Ishikawa (cell line): ENCODE data around the gene PSMD2.
A peak's percentile ranks its signal among the peaks of the same experiment; 100 is the strongest.

Experiments used
- CEBPB ChIP-seq: IDR thresholded peaks from 2 replicates; pipeline ENCODE4 v1.6.1; 2012
- CREB1 ChIP-seq: IDR thresholded peaks from 2 replicates; pipeline ENCODE4 v1.6.1; 2012; ENCODE audit warnings: low read depth
- EGR1 ChIP-seq: IDR thresholded peaks from 2 replicates; pipeline ENCODE4 v1.6.1; 2012
- EP300 ChIP-seq: IDR thresholded peaks from 2 replicates; pipeline ENCODE4 v1.6.1; 2012; ENCODE audit warnings: borderline replicate concordance
- FOXM1 ChIP-seq: IDR thresholded peaks from 2 replicates; pipeline ENCODE4 v1.6.1; 2012; ENCODE audit warnings: low read depth, borderline replicate concordance
- NFIC ChIP-seq: IDR thresholded peaks from 2 replicates; pipeline ENCODE4 v1.6.1; 2012
- RAD21 ChIP-seq: IDR thresholded peaks from 2 replicates; pipeline ENCODE4 v1.6.1; 2012; ENCODE audit warnings: low read depth
- TAF1 ChIP-seq: IDR thresholded peaks from 2 replicates; pipeline ENCODE4 v1.6.1; 2012; ENCODE audit warnings: low read depth, mild to moderate bottlenecking
- TCF12 ChIP-seq: IDR thresholded peaks from 2 replicates; pipeline ENCODE4 v1.6.1; 2012; ENCODE audit warnings: low read depth
- TEAD4 ChIP-seq: IDR thresholded peaks from 2 replicates; pipeline ENCODE4 v1.6.1; 2012
- YY1 ChIP-seq: IDR thresholded peaks from 2 replicates; pipeline ENCODE4 v1.6.1; 2012; ENCODE audit warnings: low read depth
- ZBTB7A ChIP-seq: IDR thresholded peaks from 2 replicates; pipeline ENCODE4 v1.6.1; 2012; ENCODE audit warnings: low read depth
- TF ChIP-seq, protein P1 (sequence below): IDR thresholded peaks from 2 replicates; pipeline ENCODE4 v1.6.1; 2012
- TF ChIP-seq, protein P2 (sequence below): IDR thresholded peaks from 2 replicates; pipeline ENCODE4 v1.6.1; 2012
- TF ChIP-seq, protein P3 (sequence below): IDR thresholded peaks from 2 replicates; pipeline ENCODE4 v1.6.1; 2012; ENCODE audit warnings: low read depth, mild to moderate bottlenecking

The PSMD2 gene

DNA sequence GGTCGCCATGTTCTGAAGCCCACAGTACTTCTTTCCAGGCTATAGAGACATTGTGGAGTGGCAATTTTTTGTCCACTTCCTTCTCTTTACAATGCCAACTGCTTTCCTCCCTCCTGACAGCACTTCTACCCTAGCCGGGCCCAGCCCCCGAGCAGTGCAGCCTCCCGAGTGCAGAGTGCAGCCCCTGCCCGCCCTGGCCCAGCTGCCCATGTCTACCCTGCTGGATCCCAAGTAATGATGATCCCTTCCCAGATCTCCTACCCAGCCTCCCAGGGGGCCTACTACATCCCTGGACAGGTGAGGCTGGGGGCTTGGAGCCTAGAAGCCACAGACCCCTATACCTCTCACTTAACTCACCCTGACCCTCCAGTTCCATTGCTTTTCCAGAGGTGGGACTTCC, 18.2 kb downstream of the PSMD2 start:
- no peak for TF ChIP-seq NFIC
- TF ChIP-seq TAF1 = no peak
- no peak for TF ChIP-seq EP300

DNA sequence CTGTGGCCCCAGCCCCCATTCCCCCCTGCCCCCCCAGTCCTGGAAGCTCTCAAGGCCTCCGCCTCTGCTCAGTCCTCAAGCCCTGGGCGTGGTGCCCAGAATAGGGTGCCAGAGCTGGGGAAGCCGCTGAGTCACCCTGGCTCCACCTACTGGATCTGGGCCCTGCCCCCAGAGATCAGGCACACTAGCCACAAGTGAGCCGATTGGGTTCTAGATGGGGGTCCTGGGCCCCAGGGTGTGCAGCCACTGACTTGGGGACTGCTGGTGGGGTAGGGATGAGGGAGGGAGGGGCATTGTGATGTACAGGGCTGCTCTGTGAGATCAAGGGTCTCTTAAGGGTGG, 21.0 kb downstream of the PSMD2 start:
- TF ChIP-seq EP300 = no peak
- no peak for TF ChIP-seq YY1
- TF ChIP-seq, protein P1, sequence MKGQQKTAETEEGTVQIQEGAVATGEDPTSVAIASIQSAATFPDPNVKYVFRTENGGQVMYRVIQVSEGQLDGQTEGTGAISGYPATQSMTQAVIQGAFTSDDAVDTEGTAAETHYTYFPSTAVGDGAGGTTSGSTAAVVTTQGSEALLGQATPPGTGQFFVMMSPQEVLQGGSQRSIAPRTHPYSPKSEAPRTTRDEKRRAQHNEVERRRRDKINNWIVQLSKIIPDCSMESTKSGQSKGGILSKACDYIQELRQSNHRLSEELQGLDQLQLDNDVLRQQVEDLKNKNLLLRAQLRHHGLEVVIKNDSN = no peak
- TF ChIP-seq NFIC = peak; percentile 66
- no peak for TF ChIP-seq RAD21
- TF ChIP-seq TCF12 = no peak
- TF ChIP-seq, protein P2, sequence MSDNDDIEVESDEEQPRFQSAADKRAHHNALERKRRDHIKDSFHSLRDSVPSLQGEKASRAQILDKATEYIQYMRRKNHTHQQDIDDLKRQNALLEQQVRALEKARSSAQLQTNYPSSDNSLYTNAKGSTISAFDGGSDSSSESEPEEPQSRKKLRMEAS = 0 out of 2 replicates have a peak, but pooled peaks have one; percentile 24
- TF ChIP-seq CREB1 = no peak
- no peak for TF ChIP-seq TEAD4
- no peak for TF ChIP-seq TAF1

DNA sequence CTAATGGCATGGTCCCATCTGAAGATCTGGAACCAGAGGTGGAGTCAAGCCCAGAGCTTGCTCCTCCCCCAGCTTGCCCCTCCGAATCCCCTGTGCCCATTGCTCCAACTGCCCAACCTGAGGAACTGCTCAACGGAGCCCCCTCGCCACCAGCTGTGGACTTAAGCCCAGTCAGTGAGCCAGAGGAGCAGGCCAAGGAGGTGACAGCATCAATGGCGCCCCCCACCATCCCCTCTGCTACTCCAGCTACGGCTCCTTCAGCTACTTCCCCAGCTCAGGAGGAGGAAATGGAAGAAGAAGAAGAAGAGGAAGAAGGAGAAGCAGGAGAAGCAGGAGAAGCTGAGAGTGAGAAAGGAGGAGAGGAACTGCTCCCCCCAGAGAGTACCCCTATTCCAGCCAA, 22.6 kb downstream of the PSMD2 start:
- TF ChIP-seq CEBPB (no peak), RAD21 (no peak), EP300 (no peak), ZBTB7A (no peak), EGR1 (no peak), TEAD4 (no peak), TAF1 (no peak), TCF12 (no peak), NFIC (no peak), CREB1 (no peak), FOXM1 (no peak), YY1 (no peak)
- TF ChIP-seq, protein P2 = no peak
- TF ChIP-seq, protein P3, sequence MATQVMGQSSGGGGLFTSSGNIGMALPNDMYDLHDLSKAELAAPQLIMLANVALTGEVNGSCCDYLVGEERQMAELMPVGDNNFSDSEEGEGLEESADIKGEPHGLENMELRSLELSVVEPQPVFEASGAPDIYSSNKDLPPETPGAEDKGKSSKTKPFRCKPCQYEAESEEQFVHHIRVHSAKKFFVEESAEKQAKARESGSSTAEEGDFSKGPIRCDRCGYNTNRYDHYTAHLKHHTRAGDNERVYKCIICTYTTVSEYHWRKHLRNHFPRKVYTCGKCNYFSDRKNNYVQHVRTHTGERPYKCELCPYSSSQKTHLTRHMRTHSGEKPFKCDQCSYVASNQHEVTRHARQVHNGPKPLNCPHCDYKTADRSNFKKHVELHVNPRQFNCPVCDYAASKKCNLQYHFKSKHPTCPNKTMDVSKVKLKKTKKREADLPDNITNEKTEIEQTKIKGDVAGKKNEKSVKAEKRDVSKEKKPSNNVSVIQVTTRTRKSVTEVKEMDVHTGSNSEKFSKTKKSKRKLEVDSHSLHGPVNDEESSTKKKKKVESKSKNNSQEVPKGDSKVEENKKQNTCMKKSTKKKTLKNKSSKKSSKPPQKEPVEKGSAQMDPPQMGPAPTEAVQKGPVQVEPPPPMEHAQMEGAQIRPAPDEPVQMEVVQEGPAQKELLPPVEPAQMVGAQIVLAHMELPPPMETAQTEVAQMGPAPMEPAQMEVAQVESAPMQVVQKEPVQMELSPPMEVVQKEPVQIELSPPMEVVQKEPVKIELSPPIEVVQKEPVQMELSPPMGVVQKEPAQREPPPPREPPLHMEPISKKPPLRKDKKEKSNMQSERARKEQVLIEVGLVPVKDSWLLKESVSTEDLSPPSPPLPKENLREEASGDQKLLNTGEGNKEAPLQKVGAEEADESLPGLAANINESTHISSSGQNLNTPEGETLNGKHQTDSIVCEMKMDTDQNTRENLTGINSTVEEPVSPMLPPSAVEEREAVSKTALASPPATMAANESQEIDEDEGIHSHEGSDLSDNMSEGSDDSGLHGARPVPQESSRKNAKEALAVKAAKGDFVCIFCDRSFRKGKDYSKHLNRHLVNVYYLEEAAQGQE = no peak
- TF ChIP-seq, protein P1 = no peak

DNA sequence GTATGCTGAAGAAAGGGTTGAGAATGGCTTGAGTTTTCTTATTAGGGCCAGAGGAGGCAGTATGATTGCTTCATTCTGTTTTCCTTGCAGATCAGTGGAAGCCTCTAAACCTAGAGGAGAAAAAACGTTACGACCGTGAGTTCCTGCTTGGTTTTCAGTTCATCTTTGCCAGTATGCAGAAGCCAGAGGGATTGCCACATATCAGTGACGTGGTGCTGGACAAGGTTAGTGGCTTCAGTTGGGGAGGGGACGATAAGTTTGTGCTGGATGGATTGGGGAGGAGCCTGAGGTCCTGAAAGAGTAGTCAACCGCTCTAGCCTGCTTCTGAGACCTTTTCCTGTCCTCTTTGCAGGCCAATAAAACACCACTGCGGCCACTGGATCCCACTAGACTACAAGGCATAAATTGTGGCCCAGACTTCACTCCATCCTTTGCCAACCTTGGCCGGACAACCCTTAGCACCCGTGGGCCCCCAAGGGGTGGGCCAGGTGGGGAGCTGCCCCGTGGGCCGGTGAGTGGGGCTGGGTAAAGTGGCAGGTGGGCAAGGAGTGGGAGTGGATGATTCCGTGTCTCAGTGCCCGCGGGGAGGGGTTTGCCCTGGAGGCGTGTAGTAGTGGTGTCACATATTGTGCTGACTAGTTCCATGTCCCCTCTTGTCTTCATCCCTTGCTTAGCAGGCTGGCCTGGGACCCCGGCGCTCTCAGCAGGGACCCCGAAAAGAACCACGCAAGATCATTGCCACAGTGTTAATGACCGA, 23.9 kb downstream of the PSMD2 start:
- no peak for TF ChIP-seq EGR1

DNA sequence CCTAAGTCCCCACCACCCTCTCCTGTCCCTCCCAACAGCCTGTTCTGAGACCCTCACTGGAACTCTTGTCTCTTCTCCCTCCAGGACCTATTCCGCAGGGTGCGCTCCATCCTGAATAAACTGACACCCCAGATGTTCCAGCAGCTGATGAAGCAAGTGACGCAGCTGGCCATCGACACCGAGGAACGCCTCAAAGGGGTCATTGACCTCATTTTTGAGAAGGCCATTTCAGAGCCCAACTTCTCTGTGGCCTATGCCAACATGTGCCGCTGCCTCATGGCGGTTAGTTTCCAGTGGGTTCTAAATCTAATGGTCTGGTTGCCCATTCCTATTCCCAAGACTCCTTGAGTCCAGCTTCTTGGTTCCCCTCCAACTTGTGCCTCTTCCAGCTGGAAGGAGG, 24.7 kb downstream of the PSMD2 start:
- TF ChIP-seq FOXM1 (no peak), TAF1 (no peak), TEAD4 (no peak), EGR1 (no peak), TCF12 (no peak), YY1 (no peak), CEBPB (no peak)
- TF ChIP-seq, protein P2 = no peak

DNA sequence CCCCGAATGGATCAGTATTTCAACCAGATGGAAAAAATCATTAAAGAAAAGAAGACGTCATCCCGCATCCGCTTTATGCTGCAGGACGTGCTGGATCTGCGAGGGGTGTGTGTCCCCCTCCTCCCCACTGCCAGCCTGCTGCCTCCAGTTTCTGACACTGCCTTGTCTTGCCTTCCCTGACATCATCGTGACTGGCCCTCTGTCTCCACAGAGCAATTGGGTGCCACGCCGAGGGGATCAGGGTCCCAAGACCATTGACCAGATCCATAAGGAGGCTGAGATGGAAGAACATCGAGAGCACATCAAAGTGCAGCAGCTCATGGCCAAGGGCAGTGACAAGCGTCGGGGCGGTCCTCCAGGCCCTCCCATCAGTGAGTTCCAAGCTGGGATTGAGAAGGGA, 26.2 kb downstream of the PSMD2 start:
- TF ChIP-seq, protein P1 = no peak
- TF ChIP-seq TAF1 (no peak), FOXM1 (no peak), EP300 (no peak), CREB1 (no peak), NFIC (no peak), CEBPB (no peak), RAD21 (no peak), YY1 (no peak), EGR1 (no peak), ZBTB7A (no peak), TCF12 (no peak), TEAD4 (no peak)
- TF ChIP-seq, protein P2 = no peak
- TF ChIP-seq, protein P3 = no peak
